ENCODE results near the gene GSK3B. TPM values are rescaled to one million over a fixed set of nuclear protein-coding genes. Genes with fewer than 3 reads are reported as not detected.

GSK3B gene
- total RNA-seq, 4 donors from 2014 or later, result 34.6 to 65.2 (median 42.6) TPM

DNA sequence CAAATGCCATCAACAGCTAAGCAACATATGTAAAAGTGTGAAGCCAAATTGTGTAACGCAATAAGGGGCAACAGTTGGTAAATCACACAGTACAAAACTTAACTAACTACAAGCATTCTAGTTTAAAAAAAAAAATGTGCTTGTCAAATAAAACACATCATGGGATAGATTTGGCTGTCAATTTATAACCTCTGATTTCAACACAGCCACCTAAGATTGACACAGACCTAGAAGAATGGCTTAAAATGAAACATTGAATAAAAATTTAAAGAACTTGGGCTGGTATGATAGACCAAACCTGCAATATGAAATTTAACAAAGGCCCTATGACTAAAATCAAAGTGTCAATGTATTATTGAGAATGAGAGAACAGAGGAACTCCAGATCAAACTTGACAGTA is 164.0 kb downstream of the GSK3B start:
- Histone ChIP-seq H3K36me3 (no peaks in the 10 kb centered on the region), H3K9me3 (no peaks in the 10 kb centered on the region), H3K27me3 (no peaks in the 10 kb centered on the region), H3K4me3 (no peak overlapping the region), H3K4me1 (no peaks in the 10 kb centered on the region), H3K27ac (no peak overlapping the region)
- TF ChIP-seq, protein P1, sequence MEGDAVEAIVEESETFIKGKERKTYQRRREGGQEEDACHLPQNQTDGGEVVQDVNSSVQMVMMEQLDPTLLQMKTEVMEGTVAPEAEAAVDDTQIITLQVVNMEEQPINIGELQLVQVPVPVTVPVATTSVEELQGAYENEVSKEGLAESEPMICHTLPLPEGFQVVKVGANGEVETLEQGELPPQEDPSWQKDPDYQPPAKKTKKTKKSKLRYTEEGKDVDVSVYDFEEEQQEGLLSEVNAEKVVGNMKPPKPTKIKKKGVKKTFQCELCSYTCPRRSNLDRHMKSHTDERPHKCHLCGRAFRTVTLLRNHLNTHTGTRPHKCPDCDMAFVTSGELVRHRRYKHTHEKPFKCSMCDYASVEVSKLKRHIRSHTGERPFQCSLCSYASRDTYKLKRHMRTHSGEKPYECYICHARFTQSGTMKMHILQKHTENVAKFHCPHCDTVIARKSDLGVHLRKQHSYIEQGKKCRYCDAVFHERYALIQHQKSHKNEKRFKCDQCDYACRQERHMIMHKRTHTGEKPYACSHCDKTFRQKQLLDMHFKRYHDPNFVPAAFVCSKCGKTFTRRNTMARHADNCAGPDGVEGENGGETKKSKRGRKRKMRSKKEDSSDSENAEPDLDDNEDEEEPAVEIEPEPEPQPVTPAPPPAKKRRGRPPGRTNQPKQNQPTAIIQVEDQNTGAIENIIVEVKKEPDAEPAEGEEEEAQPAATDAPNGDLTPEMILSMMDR (IDR thresholded peaks at IDR 0.05), result no peak
- no peak for TF ChIP-seq POLR2A (IDR thresholded peaks at IDR 0.05)
- DNase-seq, result no peak

DNA sequence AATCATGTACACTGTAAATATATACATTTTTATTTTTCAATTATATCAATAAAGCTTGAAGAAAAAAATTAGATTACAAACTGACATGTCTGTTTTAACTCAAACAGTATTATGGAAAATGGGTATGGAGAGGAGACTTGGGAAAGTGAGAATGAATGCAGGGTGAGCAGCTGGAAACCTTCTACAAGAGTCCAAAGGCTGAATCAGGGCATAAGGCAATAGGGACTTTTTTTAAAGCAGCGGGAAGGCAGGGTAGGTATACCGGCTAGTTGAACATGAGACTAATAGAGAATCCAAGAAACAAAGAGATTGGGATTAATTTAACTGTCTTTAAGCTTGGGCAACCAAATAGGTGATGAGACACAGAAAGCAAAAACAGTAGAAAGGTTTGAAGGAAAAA is 167.1 kb downstream of the GSK3B start:
- Histone ChIP-seq H3K4me3 (no peak overlapping the region), H3K27ac (no peak overlapping the region), H3K27me3 (no peaks in the 10 kb centered on the region), H3K36me3 (no peaks in the 10 kb centered on the region), H3K4me1 (no peaks in the 10 kb centered on the region), H3K9me3 (no peaks in the 10 kb centered on the region)
- no peak for DNase-seq
- TF ChIP-seq, protein P1 (IDR thresholded peaks at IDR 0.05), result no peak
- no peak for TF ChIP-seq POLR2A (IDR thresholded peaks at IDR 0.05)

DNA sequence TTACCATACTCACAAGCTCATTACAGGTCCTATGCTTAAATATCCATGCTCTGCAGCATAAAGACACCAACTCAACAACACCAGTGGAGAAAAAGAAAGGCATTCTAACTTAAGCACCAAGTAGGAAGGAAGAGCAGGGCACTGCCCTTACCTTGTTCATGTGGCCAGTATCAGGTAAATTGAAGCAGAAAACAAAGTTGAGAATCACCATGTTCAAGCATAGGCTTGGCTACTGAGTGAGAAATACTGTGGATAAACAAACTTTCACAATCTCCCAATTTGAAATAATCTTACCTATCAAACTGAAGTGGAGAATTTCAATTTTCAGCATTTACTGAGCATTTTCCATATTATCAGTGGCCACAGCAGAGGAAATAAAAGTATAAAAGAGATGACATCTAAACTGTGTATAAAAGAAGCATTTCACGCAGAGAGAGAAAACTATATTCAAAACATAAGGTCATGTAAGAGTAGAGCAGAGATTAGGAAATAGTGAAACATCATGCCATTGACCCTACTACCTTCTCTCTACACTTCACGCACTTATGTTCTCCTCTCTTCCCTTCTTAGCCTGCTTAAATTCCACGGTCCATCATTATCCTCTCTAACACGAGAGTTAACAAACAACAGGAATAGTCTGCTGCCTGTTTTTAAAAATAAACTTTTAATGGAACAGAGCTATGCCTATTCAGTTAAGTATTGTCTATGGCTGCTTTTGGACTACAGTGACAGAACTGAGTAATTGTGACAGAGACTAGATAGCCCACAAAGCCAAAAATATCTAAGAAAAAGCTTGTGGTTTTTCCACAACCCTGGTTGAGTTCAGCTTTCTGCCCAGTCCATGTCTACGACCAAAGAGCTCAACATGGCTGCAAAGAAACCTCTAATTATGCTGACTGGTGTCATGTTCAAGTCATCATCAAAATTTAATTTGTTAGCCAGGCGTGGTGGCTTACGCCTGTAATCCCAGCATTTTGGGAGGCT is 169.8 kb downstream of the GSK3B start:
- TF ChIP-seq, protein P1 (IDR thresholded peaks at IDR 0.05), result no peak
- no peak for TF ChIP-seq POLR2A (IDR thresholded peaks at IDR 0.05)
- Histone ChIP-seq H3K4me1 (no peaks in the 10 kb centered on the region), H3K9me3 (no peaks in the 10 kb centered on the region), H3K4me3 (no peak overlapping the region), H3K27ac (no peak overlapping the region), H3K27me3 (no peaks in the 10 kb centered on the region), H3K36me3 (peaks cover 0 to 6% (median 0%) of the 10 kb centered on the region in 3 donors)
- DNase-seq, result no peak

DNA sequence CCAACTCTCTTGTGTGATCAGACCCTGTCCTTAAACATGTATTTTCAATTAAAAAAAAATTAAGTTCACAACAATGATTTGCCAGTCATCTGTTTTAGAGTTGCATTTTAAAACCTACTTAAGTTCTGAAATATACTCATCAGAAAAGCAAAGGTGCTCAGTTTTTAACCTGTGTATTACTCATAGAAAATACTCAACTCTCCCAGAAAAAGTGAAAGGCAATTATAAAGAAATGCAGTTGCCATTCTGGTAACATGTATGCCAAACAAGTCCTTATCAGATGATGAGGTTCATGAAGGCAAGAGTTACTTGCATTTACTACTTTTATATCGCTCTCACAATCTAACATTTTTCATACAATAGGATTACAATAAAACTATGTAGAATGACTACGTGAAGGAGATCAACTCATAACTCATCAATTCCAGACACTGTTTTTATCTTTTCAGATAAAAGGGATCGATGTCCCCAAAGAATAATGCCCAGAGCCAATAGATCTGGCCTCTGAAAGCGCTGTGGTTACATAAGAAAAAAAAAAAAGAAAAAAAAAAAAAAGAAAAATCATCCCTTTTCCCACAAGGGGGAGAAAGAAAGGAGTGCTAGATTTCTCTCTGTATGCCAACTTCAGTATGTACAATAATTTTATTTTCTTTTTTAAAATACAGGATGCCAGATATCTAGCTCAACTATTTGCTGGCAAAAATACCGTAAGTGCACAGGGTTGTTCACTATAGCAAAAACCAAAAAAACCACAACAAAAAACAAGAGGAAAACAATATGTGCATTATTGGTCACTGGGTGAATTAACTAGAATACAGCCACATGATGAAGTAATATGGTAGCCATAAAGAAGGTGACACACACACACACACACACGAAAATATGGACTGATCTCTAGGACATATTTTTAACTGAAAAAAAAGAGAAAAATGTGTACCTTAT is 175.0 kb downstream of the GSK3B start:
- no peak for DNase-seq
- no peak for TF ChIP-seq POLR2A (IDR thresholded peaks at IDR 0.05)
- TF ChIP-seq, protein P1 (IDR thresholded peaks at IDR 0.05), result no peak
- Histone ChIP-seq H3K36me3 (peaks cover 0 to 6% (median 0%) of the 10 kb centered on the region in 3 donors), H3K27me3 (no peaks in the 10 kb centered on the region), H3K27ac (no peak overlapping the region), H3K4me3 (no peak overlapping the region), H3K4me1 (no peaks in the 10 kb centered on the region), H3K9me3 (no peaks in the 10 kb centered on the region)

DNA sequence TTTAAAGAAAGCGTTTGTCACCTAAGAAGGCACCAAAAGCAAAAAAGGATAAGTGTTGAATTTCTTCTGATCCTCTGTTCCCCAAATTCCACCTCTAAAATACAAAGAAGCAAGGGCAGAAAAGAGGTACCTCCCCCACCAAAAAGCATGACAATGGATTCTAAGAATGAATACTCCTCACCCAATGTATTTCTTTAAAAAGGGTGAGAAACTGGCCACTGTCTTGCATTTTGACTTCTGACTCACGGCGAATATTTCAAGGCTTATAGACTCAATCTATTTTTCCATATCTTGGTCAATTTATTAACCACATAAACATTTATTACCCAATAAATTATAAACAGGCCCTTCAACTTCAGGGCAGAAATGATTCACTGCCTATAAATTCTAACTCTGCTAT is 181.2 kb downstream of the GSK3B start:
- H3K4me1 ChIP-seq, result no peaks in the 10 kb centered on the region
- no peak for TF ChIP-seq POLR2A (IDR thresholded peaks at IDR 0.05)
- TF ChIP-seq, protein P1 (IDR thresholded peaks at IDR 0.05), result no peak
- H3K27ac ChIP-seq, result no peak overlapping the region
- no peaks in the 10 kb centered on the region for H3K27me3 ChIP-seq
- no peak overlapping the region for H3K4me3 ChIP-seq
- peaks cover 0 to 20% (median 0%) of the 10 kb centered on the region in 3 donors for H3K36me3 ChIP-seq
- DNase-seq, result no peak
- H3K9me3 ChIP-seq, result no peaks in the 10 kb centered on the region
